ENCODE data around the gene PTH2R. TPM values are rescaled to one million over a fixed set of nuclear protein-coding genes. Genes with fewer than 3 reads are reported as not detected.
"Not testable (repeated sequence)": the region's sequence is repeated elsewhere in the genome, so short reads cannot be mapped to it uniquely, and the experiment has no call there.

PTH2R gene
- total RNA-seq, 4 donors from 2014 or later, result not detected

DNA sequence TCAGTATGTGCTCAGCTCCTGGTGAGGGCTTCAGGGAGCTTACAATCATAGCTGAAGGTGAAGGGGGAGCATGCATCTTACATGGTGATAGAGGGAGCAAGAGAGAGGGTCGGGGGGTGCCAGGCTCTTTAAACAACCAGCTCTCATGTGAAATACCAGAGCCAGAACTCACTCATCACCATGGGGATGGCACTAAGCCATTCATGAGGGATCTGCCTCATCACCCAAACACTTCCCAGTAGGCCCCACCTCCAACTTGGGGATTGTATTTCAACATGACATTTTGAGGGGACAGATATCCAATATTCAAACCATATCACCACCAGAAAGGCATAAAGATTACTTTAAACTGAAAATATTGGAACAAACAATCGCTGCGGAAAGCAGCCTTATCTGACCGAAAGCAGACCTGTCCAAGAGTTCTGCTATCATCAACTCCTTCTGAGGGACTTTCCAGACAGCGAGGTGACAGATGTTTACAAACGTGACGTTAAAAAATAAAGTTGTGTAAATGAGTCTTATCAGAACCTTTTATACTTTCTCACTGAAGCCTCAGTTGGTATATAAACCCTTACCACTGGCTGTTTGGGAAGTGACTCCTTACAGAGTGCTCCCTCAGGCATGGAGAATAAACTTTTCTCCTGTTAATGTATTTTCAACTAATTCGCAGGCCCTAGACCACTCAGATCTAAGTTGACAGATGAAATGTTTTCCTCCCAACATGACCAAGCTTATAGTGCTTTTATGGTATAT lies 35.5 kb upstream of the PTH2R start:
- intact Hi-C loops (cut with DNase I), result no loop called here
- TF ChIP-seq POLR2A (IDR thresholded peaks at IDR 0.05), result no peak
- TF ChIP-seq, protein P1, sequence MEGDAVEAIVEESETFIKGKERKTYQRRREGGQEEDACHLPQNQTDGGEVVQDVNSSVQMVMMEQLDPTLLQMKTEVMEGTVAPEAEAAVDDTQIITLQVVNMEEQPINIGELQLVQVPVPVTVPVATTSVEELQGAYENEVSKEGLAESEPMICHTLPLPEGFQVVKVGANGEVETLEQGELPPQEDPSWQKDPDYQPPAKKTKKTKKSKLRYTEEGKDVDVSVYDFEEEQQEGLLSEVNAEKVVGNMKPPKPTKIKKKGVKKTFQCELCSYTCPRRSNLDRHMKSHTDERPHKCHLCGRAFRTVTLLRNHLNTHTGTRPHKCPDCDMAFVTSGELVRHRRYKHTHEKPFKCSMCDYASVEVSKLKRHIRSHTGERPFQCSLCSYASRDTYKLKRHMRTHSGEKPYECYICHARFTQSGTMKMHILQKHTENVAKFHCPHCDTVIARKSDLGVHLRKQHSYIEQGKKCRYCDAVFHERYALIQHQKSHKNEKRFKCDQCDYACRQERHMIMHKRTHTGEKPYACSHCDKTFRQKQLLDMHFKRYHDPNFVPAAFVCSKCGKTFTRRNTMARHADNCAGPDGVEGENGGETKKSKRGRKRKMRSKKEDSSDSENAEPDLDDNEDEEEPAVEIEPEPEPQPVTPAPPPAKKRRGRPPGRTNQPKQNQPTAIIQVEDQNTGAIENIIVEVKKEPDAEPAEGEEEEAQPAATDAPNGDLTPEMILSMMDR (IDR thresholded peaks at IDR 0.05), result no peak
- H3K4me3 ChIP-seq, result no peak overlapping the region
- no peak overlapping the region for H3K27ac ChIP-seq
- no peaks in the 10 kb centered on the region for H3K36me3 ChIP-seq
- no peaks in the 10 kb centered on the region for H3K4me1 ChIP-seq
- H3K9me3 ChIP-seq, result no peaks in the 10 kb centered on the region
- WGBS, 2 donors, result 76 to 80% methylated on average over 8 of the region's 8 CpGs
- no peak for DNase-seq
- peaks cover 0 to 6% (median 0%) of the 10 kb centered on the region in 4 donors for H3K27me3 ChIP-seq

DNA sequence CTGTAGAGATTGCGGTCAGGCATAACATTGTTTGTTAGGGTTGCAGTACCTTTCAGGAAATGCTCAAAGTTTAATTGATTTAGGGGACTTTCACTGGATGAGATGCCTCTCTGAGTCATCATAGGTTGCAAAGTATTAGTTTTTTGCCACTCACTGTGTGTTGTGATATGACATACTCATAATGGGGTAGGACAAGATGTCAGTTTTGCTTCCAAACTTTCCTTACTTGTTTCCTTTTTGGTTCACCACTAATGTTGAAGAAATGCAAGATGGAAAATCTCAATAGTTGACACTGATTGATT lies 35.0 kb upstream of the PTH2R start:
- Histone ChIP-seq H3K4me1 (no peaks in the 10 kb centered on the region), H3K27ac (no peak overlapping the region), H3K4me3 (no peak overlapping the region), H3K9me3 (no peaks in the 10 kb centered on the region), H3K36me3 (no peaks in the 10 kb centered on the region), H3K27me3 (peaks cover 0 to 6% (median 0%) of the 10 kb centered on the region in 4 donors)
- TF ChIP-seq POLR2A (IDR thresholded peaks at IDR 0.05), result no peak
- TF ChIP-seq, protein P1 (IDR thresholded peaks at IDR 0.05), result no peak
- DNase-seq, result no peak
- intact Hi-C loops (cut with DNase I), result no loop called here
- 52 to 90% methylated on average over 1 of the region's 1 CpG for WGBS, 2 donors

DNA sequence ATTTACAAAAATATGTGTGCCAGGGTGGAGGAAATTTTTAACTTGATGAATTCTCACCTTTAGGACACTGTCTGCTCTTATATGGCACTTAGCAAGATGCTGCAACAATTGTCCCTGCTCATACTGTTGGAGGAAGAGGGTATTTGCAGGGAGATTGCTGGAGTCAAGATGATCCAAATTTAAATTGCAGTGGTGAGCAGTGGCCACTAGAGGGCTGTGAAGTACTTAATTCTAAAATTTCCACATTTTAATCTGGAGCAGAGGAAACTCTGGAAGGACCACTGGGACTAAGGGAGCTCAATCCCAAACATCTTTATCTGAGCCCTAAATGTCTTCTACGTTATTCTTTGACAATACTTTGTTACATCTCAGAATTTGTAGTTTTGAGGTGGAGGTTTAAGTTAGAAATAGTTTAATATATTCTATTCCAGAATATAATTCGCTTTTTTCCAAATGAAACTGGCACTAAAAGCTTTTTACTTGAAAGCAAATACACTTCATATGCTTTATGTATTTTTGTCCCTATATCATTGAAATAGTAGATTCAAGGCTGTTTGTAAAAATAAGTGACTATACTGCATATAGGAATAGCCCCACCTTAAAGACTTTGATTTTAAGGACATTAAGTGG lies 33.0 kb upstream of the PTH2R start:
- no peak for DNase-seq
- Histone ChIP-seq H3K4me3 (no peak overlapping the region), H3K36me3 (no peaks in the 10 kb centered on the region), H3K27ac (no peak overlapping the region), H3K9me3 (no peaks in the 10 kb centered on the region), H3K4me1 (no peaks in the 10 kb centered on the region), H3K27me3 (peaks cover 0 to 6% (median 0%) of the 10 kb centered on the region in 4 donors)
- WGBS, 2 donors, result 45 to 49% methylated on average over 2 of the region's 2 CpGs
- TF ChIP-seq, protein P1 (IDR thresholded peaks at IDR 0.05), result peak; percentile 40 to 82 (median 65)
- TF ChIP-seq POLR2A (IDR thresholded peaks at IDR 0.05), result no peak
- intact Hi-C loops (cut with DNase I), result no loop called here

DNA sequence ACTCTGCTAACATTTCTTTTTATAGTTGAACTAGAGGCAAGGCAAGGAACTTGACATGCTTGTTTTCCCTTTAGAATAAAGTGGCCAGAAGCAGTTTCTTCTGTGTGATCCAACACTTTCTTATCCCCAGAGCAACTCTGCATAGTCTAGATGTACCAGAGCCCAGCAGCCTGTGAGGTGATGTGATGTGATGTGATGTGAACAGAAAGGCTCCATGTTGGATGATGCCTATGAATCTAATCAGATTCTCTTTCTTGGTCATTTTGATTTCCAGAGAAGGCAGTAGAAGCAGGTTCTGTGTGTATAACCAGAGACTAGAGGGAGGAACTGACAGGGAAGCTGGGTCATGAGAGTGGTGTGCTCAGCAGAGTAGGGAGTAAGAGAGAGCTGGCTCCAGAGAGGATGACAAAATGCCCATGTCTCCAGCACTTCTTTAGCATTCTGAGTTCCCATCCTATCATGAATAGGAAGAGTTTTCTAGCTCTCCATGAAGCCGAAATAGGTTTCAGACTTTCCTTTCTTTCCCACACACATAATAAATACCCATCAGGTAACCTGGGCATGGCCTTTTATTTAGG lies 31.0 kb upstream of the PTH2R start:
- TF ChIP-seq, protein P1 (IDR thresholded peaks at IDR 0.05), result no peak
- TF ChIP-seq POLR2A (IDR thresholded peaks at IDR 0.05), result no peak
- intact Hi-C loops (cut with DNase I), result no loop called here
- WGBS, 2 donors, result 43 to 58% methylated on average over 1 of the region's 1 CpG

DNA sequence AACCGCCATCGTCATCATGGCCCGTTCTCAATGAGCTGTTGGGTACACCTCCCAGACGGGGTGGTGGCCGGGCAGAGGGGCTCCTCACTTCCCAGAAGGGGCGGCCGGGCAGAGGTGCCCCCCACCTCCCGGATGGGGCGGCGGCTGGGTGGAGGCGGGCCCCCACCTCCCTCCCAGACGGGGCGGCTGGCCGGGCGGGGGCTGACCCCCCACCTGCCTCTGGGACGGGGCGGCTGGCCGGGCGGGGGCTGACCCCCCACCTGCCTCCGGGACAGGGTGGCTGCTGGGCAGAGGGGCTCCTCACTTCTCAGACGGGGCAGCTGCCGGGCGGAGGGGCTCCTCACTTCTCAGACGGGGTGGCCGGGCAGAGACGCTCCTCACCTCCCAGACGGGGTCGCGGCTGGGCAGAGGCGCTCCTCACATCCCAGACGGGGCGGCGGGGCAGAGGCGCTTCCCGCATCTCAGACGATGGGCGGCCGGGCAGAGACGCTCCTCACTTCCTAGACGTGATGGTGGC lies 29.2 kb upstream of the PTH2R start:
- H3K36me3 ChIP-seq; DNase-seq; H3K4me3 ChIP-seq; H3K9me3 ChIP-seq; H3K4me1 ChIP-seq; H3K27me3 ChIP-seq; H3K27ac ChIP-seq; intact Hi-C loops (cut with DNase I): not testable (repeated sequence)
- WGBS, 2 donors, result 100% methylated on average over 1 of the region's 40 CpGs; no CpG with 5 or more reads in 1 of the 2 donors

More for the DNA sequence above, 31.0 kb upstream of the PTH2R start:
- H3K9me3 ChIP-seq, result no peaks in the 10 kb centered on the region
- no peak overlapping the region for H3K27ac ChIP-seq
- no peak for DNase-seq
- H3K36me3 ChIP-seq, result no peaks in the 10 kb centered on the region
- H3K4me1 ChIP-seq, result no peaks in the 10 kb centered on the region
- no peak overlapping the region for H3K4me3 ChIP-seq
- H3K27me3 ChIP-seq, result peaks cover 0 to 6% (median 0%) of the 10 kb centered on the region in 4 donors
